Mesothelial cell of epicardium (in vitro differentiated cells): ENCODE data around the gene ZNF771. TPM values are rescaled to one million over a fixed set of nuclear protein-coding genes. Genes with fewer than 3 reads are reported as not detected.

Experiments used
- DNase-seq, 2 experiments: peaks; one replicate each; pipeline ENCODE4 v3.0.0; 2021; ENCODE audit warnings: low spot score in 2 of 2; ENCODE audit not compliant: unreplicated experiment in 2 of 2
- H3K27ac Mint-ChIP-seq: 2 replicates; pipeline ENCODE4 v1.8.0; 2021; ENCODE audit warnings: mixed read lengths
- H3K27me3 Mint-ChIP-seq: 2 replicates; pipeline ENCODE4 v1.8.0; 2021; ENCODE audit warnings: low read depth, mixed read lengths
- H3K36me3 Mint-ChIP-seq: 2 replicates; pipeline ENCODE4 v1.8.0; 2021; ENCODE audit warnings: mixed read lengths
- H3K4me1 Mint-ChIP-seq: 2 replicates; pipeline ENCODE4 v1.8.0; 2021; ENCODE audit warnings: mixed read lengths
- H3K4me3 Mint-ChIP-seq: 2 replicates; pipeline ENCODE4 v1.8.0; 2021; ENCODE audit warnings: mild to moderate bottlenecking, moderate library complexity, mixed read lengths
- H3K9me3 Mint-ChIP-seq: 2 replicates; pipeline ENCODE4 v1.8.0; 2021; ENCODE audit warnings: mixed read lengths
- total RNA-seq: library from RNA; stranded (reverse); gene quantifications from 3 replicates; pipeline ENCODE4 v1.2.1, GENCODE V29; 2021
- TF ChIP-seq, protein P1 (sequence below): fragments of 200-600 bp; sonication (generic); IDR thresholded peaks from one replicate; pipeline ENCODE4 v1.5.0; 2021; ENCODE audit warnings: antibody characterized with exemption; ENCODE audit not compliant: unreplicated experiment

The ZNF771 gene
- total RNA-seq, 1 donor from 2014 or later: 10.7 TPM

GRCh38 chr16:30372038-30372712 lies 35.2 kb upstream of the ZNF771 start:
- peaks cover 49% of the 10 kb centered on the region for H3K4me1 Mint-ChIP-seq
- peak overlapping the region; percentile 99 for H3K27ac Mint-ChIP-seq

GRCh38 chr16:30372725-30373124 lies 34.7 kb upstream of the ZNF771 start:
- peak overlapping the region; percentile 99 for H3K27ac Mint-ChIP-seq
- H3K4me1 Mint-ChIP-seq: peaks cover 49% of the 10 kb centered on the region
- TF ChIP-seq, protein P1, sequence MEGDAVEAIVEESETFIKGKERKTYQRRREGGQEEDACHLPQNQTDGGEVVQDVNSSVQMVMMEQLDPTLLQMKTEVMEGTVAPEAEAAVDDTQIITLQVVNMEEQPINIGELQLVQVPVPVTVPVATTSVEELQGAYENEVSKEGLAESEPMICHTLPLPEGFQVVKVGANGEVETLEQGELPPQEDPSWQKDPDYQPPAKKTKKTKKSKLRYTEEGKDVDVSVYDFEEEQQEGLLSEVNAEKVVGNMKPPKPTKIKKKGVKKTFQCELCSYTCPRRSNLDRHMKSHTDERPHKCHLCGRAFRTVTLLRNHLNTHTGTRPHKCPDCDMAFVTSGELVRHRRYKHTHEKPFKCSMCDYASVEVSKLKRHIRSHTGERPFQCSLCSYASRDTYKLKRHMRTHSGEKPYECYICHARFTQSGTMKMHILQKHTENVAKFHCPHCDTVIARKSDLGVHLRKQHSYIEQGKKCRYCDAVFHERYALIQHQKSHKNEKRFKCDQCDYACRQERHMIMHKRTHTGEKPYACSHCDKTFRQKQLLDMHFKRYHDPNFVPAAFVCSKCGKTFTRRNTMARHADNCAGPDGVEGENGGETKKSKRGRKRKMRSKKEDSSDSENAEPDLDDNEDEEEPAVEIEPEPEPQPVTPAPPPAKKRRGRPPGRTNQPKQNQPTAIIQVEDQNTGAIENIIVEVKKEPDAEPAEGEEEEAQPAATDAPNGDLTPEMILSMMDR: no peak
- peaks cover 3% of the 10 kb centered on the region for H3K27me3 Mint-ChIP-seq
- H3K9me3 Mint-ChIP-seq: no peaks in the 10 kb centered on the region
- no peaks in the 10 kb centered on the region for H3K36me3 Mint-ChIP-seq
- H3K4me3 Mint-ChIP-seq: no peak overlapping the region
- DNase-seq: no peak

More at GRCh38 chr16:30372038-30372712, 35.2 kb upstream of the ZNF771 start:
- H3K9me3 Mint-ChIP-seq: no peaks in the 10 kb centered on the region
- peaks cover 3% of the 10 kb centered on the region for H3K27me3 Mint-ChIP-seq
- peak overlapping the region; percentile 69 for H3K4me3 Mint-ChIP-seq
- TF ChIP-seq, protein P1: no peak
- no peak for DNase-seq
- no peaks in the 10 kb centered on the region for H3K36me3 Mint-ChIP-seq

DNA sequence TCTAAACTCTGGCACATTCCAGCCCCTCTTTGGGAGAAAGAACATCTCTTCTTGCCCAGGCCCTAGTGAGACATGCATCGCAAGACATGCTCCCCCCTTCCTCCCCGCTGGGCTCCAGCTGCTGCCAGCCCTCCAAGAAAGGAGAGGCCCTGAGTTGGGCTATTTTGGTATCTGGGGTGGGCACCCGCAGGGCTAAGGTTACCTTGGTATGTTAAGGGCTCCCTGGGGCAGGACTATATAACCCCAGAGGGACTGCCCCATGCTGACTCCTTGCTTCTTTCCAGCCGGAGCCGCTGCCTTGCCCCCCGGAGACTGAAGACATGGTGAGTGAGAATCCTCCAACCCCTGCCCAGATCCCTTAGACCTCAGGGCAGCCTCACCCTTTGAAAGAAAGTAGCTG lies 32.9 kb upstream of the ZNF771 start, which contains the start of gene MYL11:
MYL11 (plus strand) TSS at position 265 of the 400 bp plus-strand sequence; CDS start at position 321, 56 bp downstream.
- peaks cover 39% of the 10 kb centered on the region for H3K4me1 Mint-ChIP-seq
- H3K9me3 Mint-ChIP-seq: no peaks in the 10 kb centered on the region
- H3K27ac Mint-ChIP-seq: peak within 1 kb of the TSS; percentile 80
- H3K36me3 Mint-ChIP-seq: no peaks in the 10 kb centered on the region
- peaks cover 3% of the 10 kb centered on the region for H3K27me3 Mint-ChIP-seq
- no peak for DNase-seq
- no peak within 1 kb of the TSS for H3K4me3 Mint-ChIP-seq
- TF ChIP-seq, protein P1: no peak

DNA sequence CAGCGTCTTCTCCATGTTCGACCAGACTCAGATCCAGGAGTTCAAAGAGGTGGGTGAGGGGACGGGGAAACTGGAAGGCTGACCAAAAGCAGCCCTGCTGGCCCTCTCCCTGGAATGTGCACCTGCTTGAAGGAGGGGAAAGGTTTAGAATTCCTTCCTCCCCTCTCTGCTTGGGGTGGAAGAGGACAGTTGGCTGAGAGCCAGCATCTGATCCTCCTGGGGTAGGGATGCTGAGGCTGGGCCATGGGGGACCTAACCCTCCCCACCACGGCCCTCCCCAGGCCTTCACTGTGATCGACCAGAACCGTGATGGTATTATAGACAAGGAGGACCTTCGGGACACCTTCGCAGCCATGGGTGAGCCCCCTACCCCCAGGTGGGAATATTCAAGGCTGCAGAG lies 31.5 kb upstream of the ZNF771 start:
- Mint-ChIP-seq H3K9me3 (no peaks in the 10 kb centered on the region), H3K4me1 (peaks cover 42% of the 10 kb centered on the region), H3K27ac (peak overlapping the region; percentile 80), H3K36me3 (peaks cover 2% of the 10 kb centered on the region), H3K4me3 (no peak overlapping the region), H3K27me3 (no peaks in the 10 kb centered on the region)
- no peak for DNase-seq
- TF ChIP-seq, protein P1: no peak

DNA sequence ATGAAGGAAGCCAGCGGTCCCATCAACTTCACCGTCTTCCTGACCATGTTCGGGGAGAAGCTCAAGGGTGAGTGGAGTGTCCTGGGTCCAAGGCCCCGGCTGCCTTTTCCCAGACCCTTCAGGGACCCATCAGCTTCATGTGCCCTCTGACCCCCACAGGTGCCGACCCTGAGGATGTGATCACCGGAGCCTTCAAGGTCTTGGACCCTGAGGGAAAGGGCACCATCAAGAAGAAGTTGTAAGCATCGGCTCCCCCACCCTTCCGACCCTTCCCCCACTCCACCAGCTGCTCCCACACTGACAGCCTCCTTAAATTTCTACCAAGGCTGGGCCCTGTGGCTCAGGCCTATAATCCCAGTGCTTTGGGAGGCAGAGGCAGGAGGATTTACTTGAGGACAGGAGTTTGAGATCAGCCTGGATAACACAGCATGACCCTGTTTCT lies 30.9 kb upstream of the ZNF771 start:
- Mint-ChIP-seq H3K4me1 (peaks cover 36% of the 10 kb centered on the region), H3K4me3 (no peak overlapping the region), H3K27me3 (no peaks in the 10 kb centered on the region), H3K36me3 (peaks cover 2% of the 10 kb centered on the region), H3K27ac (peak overlapping the region; percentile 100), H3K9me3 (no peaks in the 10 kb centered on the region)
- TF ChIP-seq, protein P1: no peak
- DNase-seq: no peak
